Measurements from ENCODE around the gene USP6NL. TPM values are rescaled to one million over a fixed set of nuclear protein-coding genes. Genes with fewer than 3 reads are reported as not detected.

Gene USP6NL
- total and polyA plus RNA-seq, 2 of the 13 experiments (the other 11 are each of a cell fraction or from before 2014, with no cell fraction given): 10.5 to 22.9 TPM

- TF ChIP-seq YY1 (IDR thresholded peaks at IDR 0.05; ENCODE audit: insufficient read depth, insufficient replicate concordance, low read depth, low read length) (no peak), ETV6 (CRISPR knock-in tag; conservative IDR thresholded peaks at IDR 0.05) (peak; percentile 64; the same call in 1 of the 2 replicates), ATF2 (CRISPR knock-in tag; IDR thresholded peaks at IDR 0.05) (peak; percentile 91), ZSCAN30 (CRISPR knock-in tag; IDR thresholded peaks at IDR 0.05) (0 out of 2 replicates have a peak, but pooled peaks have one; percentile 68), SCMH1 (CRISPR knock-in tag; IDR thresholded peaks at IDR 0.05; ENCODE audit: borderline replicate concordance) (no peak), ZC3H13 (CRISPR knock-in tag; IDR thresholded peaks at IDR 0.05) (peak; percentile 28; the same call in 1 of the 2 replicates), SNAPC2 (CRISPR knock-in tag; IDR thresholded peaks at IDR 0.05) (peak; percentile 77; the same call in 1 of the 2 replicates), TCF12 (IDR thresholded peaks at IDR 0.05) (no peak), TCF12 (CRISPR knock-in tag; IDR thresholded peaks at IDR 0.05) (peak; percentile 93), TFDP1 (CRISPR knock-in tag; IDR thresholded peaks at IDR 0.05; ENCODE audit: borderline replicate concordance) (peak; percentile 34; the same call in 1 of the 2 replicates), TOE1 (CRISPR knock-in tag; IDR thresholded peaks at IDR 0.05) (peak; percentile 76; the same call in 1 of the 2 replicates), NFIC (IDR thresholded peaks at IDR 0.05; ENCODE audit: low read length) (peak; percentile 96), HOXA3 (CRISPR knock-in tag; IDR thresholded peaks at IDR 0.05) (peak; percentile 84), ZNF335 (CRISPR knock-in tag; IDR thresholded peaks at IDR 0.05) (peak; percentile 91), KAT8 (CRISPR knock-in tag; IDR thresholded peaks at IDR 0.05) (peak; percentile 82), NR2F6 (IDR thresholded peaks at IDR 0.05) (peak; percentile 99), NR2F6 (CRISPR knock-in tag; IDR thresholded peaks at IDR 0.05) (peak; percentile 99), GTF3A (CRISPR knock-in tag; conservative IDR thresholded peaks at IDR 0.05) (no peak; the same call in 1 of the 2 replicates), ZNF225 (CRISPR knock-in tag; IDR thresholded peaks at IDR 0.05) (no peak), PLSCR1 (CRISPR knock-in tag; IDR thresholded peaks at IDR 0.05; ENCODE audit: borderline replicate concordance) (no peak)
- TF ChIP-seq, protein P1, sequence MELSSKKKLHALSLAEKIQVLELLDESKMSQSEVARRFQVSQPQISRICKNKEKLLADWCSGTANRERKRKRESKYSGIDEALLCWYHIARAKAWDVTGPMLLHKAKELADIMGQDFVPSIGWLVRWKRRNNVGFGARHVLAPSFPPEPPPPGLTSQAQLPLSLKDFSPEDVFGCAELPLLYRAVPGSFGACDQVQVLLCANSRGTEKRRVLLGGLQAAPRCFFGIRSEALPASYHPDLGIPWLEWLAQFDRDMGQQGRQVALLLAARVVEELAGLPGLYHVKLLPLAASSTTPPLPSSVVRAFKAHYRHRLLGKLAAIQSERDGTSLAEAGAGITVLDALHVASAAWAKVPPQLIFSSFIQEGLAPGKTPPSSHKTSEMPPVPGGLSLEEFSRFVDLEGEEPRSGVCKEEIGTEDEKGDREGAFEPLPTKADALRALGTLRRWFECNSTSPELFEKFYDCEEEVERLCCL (CRISPR knock-in tag; IDR thresholded peaks at IDR 0.05; ENCODE audit: borderline replicate concordance): no peak
- TF ChIP-seq, protein P2, sequence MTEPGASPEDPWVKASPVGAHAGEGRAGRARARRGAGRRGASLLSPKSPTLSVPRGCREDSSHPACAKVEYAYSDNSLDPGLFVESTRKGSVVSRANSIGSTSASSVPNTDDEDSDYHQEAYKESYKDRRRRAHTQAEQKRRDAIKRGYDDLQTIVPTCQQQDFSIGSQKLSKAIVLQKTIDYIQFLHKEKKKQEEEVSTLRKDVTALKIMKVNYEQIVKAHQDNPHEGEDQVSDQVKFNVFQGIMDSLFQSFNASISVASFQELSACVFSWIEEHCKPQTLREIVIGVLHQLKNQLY (CRISPR knock-in tag; IDR thresholded peaks at IDR 0.05): peak; percentile 82
- TF ChIP-seq, protein P3, sequence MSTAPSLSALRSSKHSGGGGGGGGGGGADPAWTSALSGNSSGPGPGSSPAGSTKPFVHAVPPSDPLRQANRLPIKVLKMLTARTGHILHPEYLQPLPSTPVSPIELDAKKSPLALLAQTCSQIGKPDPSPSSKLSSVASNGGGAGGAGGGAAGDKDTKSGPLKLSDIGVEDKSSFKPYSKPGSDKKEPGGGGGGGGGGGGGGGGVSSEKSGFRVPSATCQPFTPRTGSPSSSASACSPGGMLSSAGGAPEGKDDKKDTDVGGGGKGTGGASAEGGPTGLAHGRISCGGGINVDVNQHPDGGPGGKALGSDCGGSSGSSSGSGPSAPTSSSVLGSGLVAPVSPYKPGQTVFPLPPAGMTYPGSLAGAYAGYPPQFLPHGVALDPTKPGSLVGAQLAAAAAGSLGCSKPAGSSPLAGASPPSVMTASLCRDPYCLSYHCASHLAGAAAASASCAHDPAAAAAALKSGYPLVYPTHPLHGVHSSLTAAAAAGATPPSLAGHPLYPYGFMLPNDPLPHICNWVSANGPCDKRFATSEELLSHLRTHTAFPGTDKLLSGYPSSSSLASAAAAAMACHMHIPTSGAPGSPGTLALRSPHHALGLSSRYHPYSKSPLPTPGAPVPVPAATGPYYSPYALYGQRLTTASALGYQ (CRISPR knock-in tag; IDR thresholded peaks at IDR 0.05): peak; percentile 99
These were observed 28.7 kb upstream of the USP6NL start (continued) for GRCh38 chr10:11639849-11640764.

All from HepG2 (cell line).